ENCODE results near the gene ABLIM3. TPM values are rescaled to one million over a fixed set of nuclear protein-coding genes. Genes with fewer than 3 reads are reported as not detected.
"Not testable (repeated sequence)": the region's sequence is repeated elsewhere in the genome, so short reads cannot be mapped to it uniquely, and the experiment has no call there.

Gene ABLIM3
- polyA plus RNA-seq, 4 donors = 0.94 to 2.2 (median 1.6) TPM

DNA sequence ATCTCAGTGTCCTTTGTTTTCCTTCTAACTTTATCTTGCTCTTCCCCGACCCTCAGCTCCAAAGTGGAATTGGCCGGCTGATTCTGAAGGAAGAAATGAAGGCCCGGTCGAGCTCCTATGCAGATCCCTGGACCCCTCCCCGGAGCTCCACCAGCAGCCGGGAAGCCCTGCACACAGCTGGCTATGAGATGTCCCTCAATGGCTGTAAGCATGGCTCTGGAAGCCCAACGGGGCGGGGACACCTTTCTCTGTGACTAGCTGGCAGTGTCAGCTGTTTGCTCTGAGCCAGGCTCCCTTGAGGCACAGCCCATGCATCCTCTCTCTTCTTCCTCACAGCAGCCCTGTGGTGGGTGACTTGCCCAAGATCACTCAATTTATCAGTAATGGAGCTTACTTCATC, 106.4 kb downstream of the ABLIM3 start:
- DNase-seq (ENCODE audit: low read depth in 4 of 4, low spot score in 3 of 4) = no peak

DNA sequence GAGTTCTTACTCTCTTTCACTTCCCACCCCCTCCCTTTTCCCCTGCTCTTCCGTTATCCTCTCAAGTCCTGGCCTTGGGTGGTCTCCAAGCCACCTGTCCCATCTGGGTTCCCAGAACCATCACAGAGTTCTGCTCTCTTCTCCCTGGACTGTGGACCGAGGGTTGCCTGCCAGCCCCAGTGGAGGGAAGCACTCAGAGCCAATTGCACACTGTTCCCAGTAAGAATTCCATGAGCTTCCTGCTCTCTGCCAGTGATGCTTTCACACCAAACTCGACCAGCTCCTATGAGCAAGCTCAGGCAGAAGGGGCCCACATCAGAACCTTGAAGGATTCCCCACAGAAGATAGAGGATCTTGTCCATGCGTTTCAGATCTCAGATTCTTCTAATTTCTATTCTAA, 110.3 kb downstream of the ABLIM3 start:
- no peak for DNase-seq (ENCODE audit: low read depth in 4 of 4, low spot score in 3 of 4)

DNA sequence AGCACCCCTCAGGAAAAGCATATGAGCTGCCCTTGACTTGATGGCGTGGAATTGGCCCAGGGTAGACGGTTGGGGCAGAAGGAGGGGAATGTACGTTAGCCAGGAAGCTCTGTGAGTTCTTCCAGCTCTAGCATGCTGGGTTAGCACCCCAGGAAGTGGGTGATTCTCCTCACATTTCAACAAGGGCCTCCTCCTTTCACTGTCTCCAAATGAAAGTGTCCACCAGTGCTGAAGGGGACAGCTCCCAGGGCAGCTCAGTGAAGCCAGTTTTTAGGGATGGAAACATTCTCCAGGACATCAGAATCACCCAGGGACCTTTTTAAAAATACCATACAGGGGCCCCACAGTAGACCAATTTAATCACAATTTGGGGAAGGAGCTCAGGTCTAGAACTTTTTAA, 113.2 kb downstream of the ABLIM3 start:
- DNase-seq (ENCODE audit: low read depth in 4 of 4, low spot score in 3 of 4) = peak in 1 of 4 donors; percentile 21

DNA sequence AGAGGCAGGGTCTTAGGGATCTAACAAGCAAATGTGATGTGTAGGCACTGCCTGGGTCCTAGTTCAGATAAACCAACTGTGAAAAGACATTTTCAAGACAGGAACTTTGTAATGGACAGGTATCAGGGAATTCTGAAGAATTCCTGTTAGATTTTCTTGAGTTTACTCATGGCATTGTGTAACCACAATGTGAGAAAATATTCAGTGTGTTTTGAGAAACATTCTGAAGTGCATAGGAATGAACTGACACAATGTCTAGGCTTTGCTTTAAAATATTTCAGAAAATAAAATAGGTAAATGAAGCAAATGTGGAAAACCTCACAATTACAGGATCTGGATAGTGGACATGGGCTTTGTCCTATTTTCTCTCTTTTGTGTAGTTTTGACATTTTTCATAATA, 115.2 kb downstream of the ABLIM3 start:
- DNase-seq (ENCODE audit: low read depth in 4 of 4, low spot score in 3 of 4) = no peak

DNA sequence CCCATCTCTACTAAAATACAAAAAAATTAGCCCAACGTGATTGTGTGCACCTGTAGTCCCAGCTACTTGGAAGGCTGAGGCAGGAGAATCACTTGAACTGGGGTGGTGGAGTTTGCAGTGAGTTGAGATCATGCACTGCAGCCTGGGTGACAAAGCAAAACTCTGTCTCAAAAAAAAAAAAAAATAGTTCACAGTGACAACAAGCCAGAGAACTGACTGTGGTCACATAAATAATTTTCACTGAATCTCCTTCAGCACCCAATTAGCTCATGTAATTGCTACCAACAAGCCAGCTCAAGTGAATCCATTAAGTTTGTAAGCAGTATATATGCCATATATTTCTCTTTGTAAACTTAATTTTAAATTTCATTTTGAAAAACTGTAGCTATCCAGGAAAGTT, 115.8 kb downstream of the ABLIM3 start:
- DNase-seq (ENCODE audit: low read depth in 4 of 4, low spot score in 3 of 4) = no peak

DNA sequence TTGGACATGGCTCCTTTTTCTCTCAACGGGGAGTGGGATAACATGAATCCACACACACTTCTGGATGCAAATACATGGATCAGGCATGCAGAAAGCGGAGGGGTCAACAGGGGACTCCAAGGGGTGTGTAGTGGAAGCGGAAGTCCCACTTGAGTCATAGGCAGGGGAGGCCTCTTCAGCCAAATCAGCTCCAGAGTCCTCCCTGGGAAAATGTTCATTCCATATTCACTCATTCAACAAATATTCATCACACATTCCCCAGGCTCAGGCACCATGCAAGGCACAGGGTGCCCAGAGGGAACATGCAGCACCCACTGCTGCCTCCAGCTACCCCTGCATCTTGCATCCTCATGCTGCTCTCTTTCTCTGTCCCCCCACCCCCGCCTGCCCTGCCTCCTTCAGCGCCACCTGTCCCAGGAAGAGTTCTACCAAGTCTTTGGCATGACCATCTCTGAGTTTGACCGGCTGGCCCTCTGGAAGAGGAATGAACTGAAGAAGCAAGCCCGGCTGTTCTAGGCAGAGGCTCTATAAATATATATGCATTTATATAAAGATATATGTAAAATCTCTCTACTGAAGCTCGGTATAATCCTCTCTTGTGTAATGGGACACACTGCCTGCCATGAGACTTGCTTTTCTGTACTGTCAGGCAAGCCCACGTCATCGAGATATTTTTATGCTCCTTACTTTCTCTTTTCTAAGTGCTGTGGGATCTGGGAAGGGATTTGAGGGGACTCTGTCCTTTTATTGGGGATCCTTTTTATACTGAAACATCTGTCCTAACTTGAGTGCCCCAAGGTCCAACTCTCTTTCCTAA, 116.8 kb downstream of the ABLIM3 start:
- DNase-seq (ENCODE audit: low read depth in 4 of 4, low spot score in 3 of 4) = no peak

DNA sequence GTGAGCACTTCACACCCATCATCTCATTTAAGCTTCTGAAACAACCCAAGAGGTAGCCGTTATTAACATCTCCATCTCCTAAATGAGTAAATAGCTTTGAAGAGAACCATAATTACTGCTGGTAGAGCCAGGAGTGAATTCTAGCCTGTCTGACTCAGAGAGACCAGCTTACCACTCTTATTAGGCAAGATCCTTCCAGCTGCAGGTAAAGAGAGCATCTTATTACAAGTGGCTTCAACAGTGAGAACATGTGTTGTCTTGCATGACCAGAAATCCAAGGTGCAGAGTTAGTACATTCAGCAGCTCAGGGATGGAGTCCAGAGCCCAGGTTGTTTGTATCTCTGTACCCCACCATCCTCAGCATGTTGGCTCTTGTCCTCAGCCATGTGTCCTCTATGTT, 119.5 kb downstream of the ABLIM3 start:
- no peak for DNase-seq (ENCODE audit: low read depth in 4 of 4, low spot score in 3 of 4)

GRCh38 chr5:149261246-149261645, 120.0 kb downstream of the ABLIM3 start:
- DNase-seq (ENCODE audit: low read depth in 4 of 4, low spot score in 3 of 4) = no peak

DNA sequence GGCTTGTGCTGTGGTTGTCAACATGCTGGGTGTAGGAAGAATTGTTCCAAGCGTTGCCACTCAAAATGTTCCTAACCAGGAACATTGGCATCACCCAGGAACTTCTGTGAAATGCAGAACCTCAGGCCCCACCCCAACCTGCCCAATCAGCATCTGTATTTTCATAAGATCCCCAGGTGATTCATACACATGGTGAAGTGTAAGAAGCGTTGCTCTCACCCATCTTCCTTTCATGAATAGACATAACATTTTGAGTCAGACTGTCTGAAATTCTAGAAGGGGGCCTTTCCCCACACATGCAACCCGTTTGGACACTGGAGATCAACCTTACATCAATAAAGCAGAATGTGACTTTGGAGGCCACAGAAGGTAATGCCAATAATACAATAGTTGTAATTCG, 121.0 kb downstream of the ABLIM3 start:
- DNase-seq (ENCODE audit: low read depth in 4 of 4, low spot score in 3 of 4) = no peak

- no peak for DNase-seq (ENCODE audit: low read depth in 4 of 4, low spot score in 3 of 4)
These were observed 123.3 kb downstream of the ABLIM3 start for GRCh38 chr5:149264439-149265067.

- no peak for DNase-seq (ENCODE audit: low read depth in 4 of 4, low spot score in 3 of 4)
These were observed 123.8 kb downstream of the ABLIM3 start for GRCh38 chr5:149265068-149265465.

DNA sequence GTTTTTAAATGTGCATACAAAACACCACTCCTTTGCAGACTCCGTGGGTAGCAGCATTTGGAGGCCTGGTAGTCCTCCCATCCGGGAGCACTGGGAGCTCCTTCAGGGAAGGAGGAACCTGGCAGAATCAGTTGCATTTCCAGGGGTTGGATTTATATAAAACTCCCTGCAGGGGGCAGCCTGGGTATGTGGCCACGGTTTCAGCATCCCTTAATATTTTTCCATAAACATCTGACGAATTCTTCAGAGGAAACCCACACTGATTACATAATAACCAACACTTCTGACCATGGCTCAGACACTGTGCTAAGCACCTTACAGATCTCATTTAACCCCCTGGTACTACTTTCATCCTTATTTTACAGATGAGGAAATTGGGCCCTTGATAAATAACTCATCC, 124.3 kb downstream of the ABLIM3 start:
- DNase-seq (ENCODE audit: low read depth in 4 of 4, low spot score in 3 of 4) = no peak

DNA sequence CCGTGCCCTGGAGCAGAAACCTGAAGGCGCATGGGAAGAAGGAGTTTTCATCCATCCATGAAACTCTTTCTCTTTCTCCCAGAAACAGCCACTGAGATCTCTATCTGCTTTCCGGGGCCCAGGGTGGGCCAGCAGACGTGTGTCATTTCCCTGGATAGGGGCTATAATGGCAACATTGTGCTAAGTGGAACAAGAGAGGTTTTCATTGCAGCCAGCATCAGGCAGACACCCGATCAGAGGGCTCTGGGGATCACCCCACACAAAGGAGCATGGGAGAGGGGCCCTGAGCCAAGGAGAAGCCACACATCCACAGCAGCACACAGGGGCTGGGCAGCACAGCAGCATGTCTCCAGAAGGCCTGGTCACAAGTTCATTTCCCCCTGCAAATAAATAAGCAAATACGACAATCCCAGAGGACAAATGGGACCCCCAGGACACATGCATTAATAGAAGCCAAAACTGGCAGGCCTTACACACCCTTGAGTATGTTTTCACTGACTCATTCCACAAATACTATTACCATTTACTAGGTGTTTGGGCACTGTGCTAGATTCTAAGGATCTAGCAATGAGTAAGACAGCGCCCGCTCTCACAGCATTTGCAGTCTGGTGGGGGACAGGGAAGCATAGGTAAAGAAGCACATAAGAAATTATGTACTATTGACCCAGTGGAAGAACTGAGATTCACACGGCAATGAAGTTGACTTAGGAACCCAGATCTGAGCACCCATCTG, 126.1 kb downstream of the ABLIM3 start:
- DNase-seq (ENCODE audit: low read depth in 4 of 4, low spot score in 3 of 4) = no peak

DNA sequence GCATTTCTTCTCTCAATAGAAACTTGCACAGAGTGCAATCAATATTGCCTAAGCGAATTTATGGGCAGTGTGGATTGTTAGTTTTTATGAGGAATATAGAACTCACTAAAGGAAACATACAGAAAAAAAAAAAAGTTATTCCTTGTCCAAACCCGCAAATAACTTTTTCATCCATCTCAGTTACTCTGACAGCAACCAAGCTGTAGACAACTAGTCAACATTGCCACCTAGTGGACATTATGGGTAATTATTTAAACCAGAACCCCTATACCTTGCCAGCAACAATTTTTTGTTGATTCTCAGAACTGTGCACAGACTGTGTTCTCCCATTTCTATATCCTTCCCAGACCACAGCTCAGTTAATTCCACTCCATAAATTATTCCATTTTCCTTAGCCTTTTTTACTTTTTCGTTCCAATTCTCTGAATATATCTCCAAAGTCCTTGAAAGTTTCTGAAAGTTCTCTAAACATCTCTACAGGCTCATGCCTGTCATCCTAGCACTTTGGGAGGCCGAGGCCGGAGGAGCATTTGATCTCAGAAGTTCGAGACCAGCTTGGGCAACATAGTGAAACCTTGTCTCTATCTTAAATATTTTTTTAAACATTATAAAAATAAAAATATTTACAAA, 127.8 kb downstream of the ABLIM3 start:
- DNase-seq (ENCODE audit: low read depth in 4 of 4, low spot score in 3 of 4) = no peak

DNA sequence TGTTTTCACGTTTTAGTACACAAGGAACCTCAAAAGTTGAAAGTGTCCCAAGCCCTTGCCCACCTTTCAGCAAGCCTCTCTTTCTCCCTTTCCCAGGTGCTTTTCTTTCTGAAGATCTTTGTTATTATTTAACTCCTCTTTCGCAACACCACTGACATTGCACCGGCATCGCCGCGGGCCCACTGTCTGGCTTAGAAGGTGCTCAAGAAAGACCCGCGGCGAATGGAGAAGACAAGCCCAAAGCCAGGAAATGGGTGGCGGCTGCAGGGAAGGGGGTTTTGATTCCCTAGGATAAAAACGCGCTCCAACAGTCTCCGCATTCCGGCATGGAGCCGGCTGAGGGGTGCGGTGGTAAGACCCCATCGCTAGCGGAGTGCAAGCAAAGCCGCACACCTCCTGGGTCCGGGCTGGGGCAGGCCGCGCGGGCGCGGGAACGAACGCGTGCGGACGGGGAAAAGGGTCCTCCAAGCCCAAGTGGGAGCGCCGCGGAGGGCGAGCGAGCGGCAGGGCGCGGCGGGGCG, 130.0 kb downstream of the ABLIM3 start:
- DNase-seq (ENCODE audit: low read depth in 4 of 4, low spot score in 3 of 4) = no peak

- no peak for DNase-seq (ENCODE audit: low read depth in 4 of 4, low spot score in 3 of 4)
These were observed 130.6 kb downstream of the ABLIM3 start, which contains the start of gene AFAP1L1 for GRCh38 chr5:149271716-149272563. AFAP1L1 (plus strand) TSS chr5:149271859; CDS start chr5:149271969, 110 bp downstream.

- DNase-seq (ENCODE audit: low read depth in 4 of 4, low spot score in 3 of 4) = not testable (repeated sequence)
These were observed 131.5 kb downstream of the ABLIM3 start for GRCh38 chr5:149272781-149273180.

- DNase-seq (ENCODE audit: low read depth in 4 of 4, low spot score in 3 of 4) = no peak
These were observed 131.9 kb downstream of the ABLIM3 start for GRCh38 chr5:149273237-149273636.

- no peak for DNase-seq (ENCODE audit: low read depth in 4 of 4, low spot score in 3 of 4)
These were observed 132.7 kb downstream of the ABLIM3 start for GRCh38 chr5:149273950-149274349.

DNA sequence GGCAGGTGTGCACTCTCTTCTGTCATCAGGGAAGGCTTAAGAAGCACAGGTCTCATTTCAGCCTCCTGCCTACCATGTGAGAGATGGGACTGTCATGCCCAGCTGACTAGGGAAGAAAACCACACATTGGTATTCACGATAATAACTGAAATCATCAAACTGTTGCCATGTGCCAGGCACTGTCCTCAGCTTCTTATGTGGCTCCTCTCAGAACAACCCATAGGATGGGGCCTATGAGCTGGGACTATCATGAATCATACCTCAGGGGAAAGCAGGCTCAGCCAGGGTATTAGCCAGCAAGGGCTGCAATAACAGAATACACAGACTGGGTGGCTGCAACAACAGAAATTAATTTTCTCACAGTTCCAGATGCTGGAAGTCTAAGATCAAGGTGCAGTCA, 133.6 kb downstream of the ABLIM3 start:
- DNase-seq (ENCODE audit: low read depth in 4 of 4, low spot score in 3 of 4) = no peak

Data from right renal pelvis (tissue), 4 donors.